ENCODE measurements around the gene PPFIA1.

DNA sequence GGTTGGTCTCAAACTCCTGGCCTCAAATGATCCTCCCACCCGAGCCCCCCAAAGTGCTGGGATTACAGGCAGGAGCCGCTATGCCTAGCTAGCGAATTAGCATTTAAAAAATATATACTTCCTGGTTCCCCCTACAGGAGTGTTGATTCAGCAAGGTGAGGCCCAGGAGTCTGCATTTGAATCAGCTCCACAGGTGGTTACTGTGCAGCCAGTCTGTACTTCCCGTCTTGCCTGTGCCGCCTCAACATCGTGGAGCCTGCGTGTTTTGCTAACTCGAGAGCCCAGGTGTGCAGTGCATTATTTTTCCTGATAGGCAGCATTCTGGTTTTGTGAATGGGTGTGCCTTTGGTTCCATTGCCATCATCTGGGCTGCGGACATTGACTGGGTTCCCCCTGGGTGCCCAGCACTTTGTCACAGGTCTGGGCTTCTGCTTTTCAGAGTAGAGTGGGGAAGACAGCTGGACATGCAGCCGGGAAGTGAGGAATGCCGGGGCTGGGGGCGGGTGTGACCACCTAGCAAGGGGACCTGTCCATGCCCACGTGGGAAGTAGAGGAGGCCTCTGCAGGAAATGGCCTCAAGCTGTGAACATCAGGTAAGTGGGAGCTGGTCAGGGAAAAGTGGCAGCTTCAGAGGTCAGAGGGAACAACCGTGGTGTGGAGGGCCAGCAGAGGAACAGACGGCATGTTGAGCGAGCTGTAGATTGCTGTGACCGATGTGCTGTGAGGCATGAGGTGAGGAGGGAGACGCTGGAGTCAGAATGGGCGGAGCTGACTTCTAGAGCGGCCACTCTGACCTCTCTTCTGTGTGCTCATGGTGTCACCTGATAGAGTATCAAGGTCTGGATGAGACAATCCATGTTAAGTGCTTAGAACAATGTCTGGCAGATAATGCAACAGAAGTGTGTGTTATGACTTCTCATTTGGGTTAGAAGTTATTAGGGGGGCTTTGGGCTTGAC is 42.2 kb downstream of the PPFIA1 start:
- TF ChIP-seq, protein P1, sequence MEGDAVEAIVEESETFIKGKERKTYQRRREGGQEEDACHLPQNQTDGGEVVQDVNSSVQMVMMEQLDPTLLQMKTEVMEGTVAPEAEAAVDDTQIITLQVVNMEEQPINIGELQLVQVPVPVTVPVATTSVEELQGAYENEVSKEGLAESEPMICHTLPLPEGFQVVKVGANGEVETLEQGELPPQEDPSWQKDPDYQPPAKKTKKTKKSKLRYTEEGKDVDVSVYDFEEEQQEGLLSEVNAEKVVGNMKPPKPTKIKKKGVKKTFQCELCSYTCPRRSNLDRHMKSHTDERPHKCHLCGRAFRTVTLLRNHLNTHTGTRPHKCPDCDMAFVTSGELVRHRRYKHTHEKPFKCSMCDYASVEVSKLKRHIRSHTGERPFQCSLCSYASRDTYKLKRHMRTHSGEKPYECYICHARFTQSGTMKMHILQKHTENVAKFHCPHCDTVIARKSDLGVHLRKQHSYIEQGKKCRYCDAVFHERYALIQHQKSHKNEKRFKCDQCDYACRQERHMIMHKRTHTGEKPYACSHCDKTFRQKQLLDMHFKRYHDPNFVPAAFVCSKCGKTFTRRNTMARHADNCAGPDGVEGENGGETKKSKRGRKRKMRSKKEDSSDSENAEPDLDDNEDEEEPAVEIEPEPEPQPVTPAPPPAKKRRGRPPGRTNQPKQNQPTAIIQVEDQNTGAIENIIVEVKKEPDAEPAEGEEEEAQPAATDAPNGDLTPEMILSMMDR (IDR thresholded peaks at IDR 0.05) = no peak
- no peak for TF ChIP-seq POLR2A (IDR thresholded peaks at IDR 0.05)

Measured in testis (tissue), 2 donors.